ENCODE results near the gene LRRC43.
A peak's percentile ranks its signal among the peaks of the same experiment; 100 is the strongest.

- TF ChIP-seq FOXM1 (IDR thresholded peaks at IDR 0.05; ENCODE audit: borderline replicate concordance, low read depth), result no peak
- TF ChIP-seq TAF1 (IDR thresholded peaks at IDR 0.05; ENCODE audit: low read depth), result no peak
- no peak for TF ChIP-seq USF1 (IDR thresholded peaks at IDR 0.05)
- TF ChIP-seq CEBPB (IDR thresholded peaks at IDR 0.05), result no peak
- no peak for TF ChIP-seq EP300 (IDR thresholded peaks at IDR 0.05; ENCODE audit: borderline replicate concordance)
- no peak for TF ChIP-seq EGR1 (IDR thresholded peaks at IDR 0.05)
- no peak for TF ChIP-seq CREB1 (IDR thresholded peaks at IDR 0.05; ENCODE audit: low read depth)
- no peak for TF ChIP-seq RAD21 (IDR thresholded peaks at IDR 0.05; ENCODE audit: low read depth)
- peak; percentile 11 for TF ChIP-seq ZBTB7A (IDR thresholded peaks at IDR 0.05; ENCODE audit: low read depth)
- TF ChIP-seq MAX (IDR thresholded peaks at IDR 0.05), result no peak
Measured at GRCh38 chr12:122204167-122205052, 21.5 kb downstream of the LRRC43 start.

Measured in Ishikawa (cell line).